ENCODE results near the gene RAB37. TPM values are rescaled to one million over a fixed set of nuclear protein-coding genes. Genes with fewer than 3 reads are reported as not detected.

The RAB37 gene
- total RNA-seq, 1 experiment from 2014 or later: 8.9 TPM

- Mint-ChIP-seq H3K27ac (peak overlapping the region; percentile 89), H3K9me3 (no peaks in the 10 kb centered on the region), H3K36me3 (no peaks in the 10 kb centered on the region), H3K27me3 (ENCODE audit: low read depth) (no peaks in the 10 kb centered on the region), H3K4me1 (peaks cover 52% of the 10 kb centered on the region), H3K4me3 (no peak overlapping the region)
- CTCF ChIA-PET: interaction anchor here (0.5 to 6.7 kb wide), 16 partner anchors 8 to 391 kb away, joined by 3 to 115 read pairs (median 6); partner anchors contain the start of genes RAB37 and USH1G
- TF ChIP-seq E2F4 (CRISPR knock-in tag; IDR thresholded peaks at IDR 0.05; ENCODE audit: borderline replicate concordance, low read depth) (no peak), MYBL2 (CRISPR knock-in tag; IDR thresholded peaks at IDR 0.05) (no peak), ZNF512 (CRISPR knock-in tag; IDR thresholded peaks at IDR 0.05; ENCODE audit: borderline replicate concordance) (no peak), KAT7 (CRISPR knock-in tag; IDR thresholded peaks at IDR 0.05; ENCODE audit: borderline replicate concordance) (no peak), AR (CRISPR knock-in tag; IDR thresholded peaks at IDR 0.05) (no peak), ETV6 (CRISPR knock-in tag; IDR thresholded peaks at IDR 0.05) (no peak), USF2 (CRISPR knock-in tag; IDR thresholded peaks at IDR 0.05) (no peak), ZNF219 (CRISPR knock-in tag; IDR thresholded peaks at IDR 0.05; ENCODE audit: borderline replicate concordance) (no peak), ZNF423 (CRISPR knock-in tag; IDR thresholded peaks at IDR 0.05) (no peak), ZNF281 (CRISPR knock-in tag; IDR thresholded peaks at IDR 0.05) (no peak), CREM (CRISPR knock-in tag; IDR thresholded peaks at IDR 0.05) (no peak), SOX15 (CRISPR knock-in tag; IDR thresholded peaks at IDR 0.05) (no peak), PRDM15 (CRISPR knock-in tag; IDR thresholded peaks at IDR 0.05) (no peak), ZNF121 (CRISPR knock-in tag; IDR thresholded peaks at IDR 0.05) (no peak), ATF3 (CRISPR knock-in tag; conservative IDR thresholded peaks at IDR 0.05) (no peak), FOXP4 (CRISPR knock-in tag; IDR thresholded peaks at IDR 0.05) (no peak)
- POLR2A ChIA-PET: interaction anchor here (1.2 to 2.1 kb wide), 4 partner anchors 10 to 23 kb away, joined by 3 to 8 read pairs (median 5); partner anchors contain the start of gene RAB37
- peak; percentile 67 for ATAC-seq
- DNase-seq (ENCODE audit: low spot score): peak; percentile 47
Observed at GRCh38 chr17:74759941-74760340, 22.9 kb downstream of the RAB37 start.

Data from WTC11 (cell line).